SW480 (cell line): ENCODE data around the gene CDH24.

ENCODE experiments used
- DNase-seq: peaks from one replicate; pipeline ENCODE4 v3.0.0-alpha.2; 2016; ENCODE audit warnings: low spot score

The CDH24 gene

GRCh38 chr14:23043145-23043544, 14.2 kb downstream of the CDH24 start:
- DNase-seq, result no peak

GRCh38 chr14:23042162-23042965, 15.0 kb downstream of the CDH24 start, which contains the start of gene PSMB11:
TSS of gene PSMB11 (plus strand) at chr14:23042212. CDS start at chr14:23042226, 14 bp downstream.
- no peak for DNase-seq

- DNase-seq, result no peak
Observed at GRCh38 chr14:23041729-23042128, 15.6 kb downstream of the CDH24 start.

- no peak for DNase-seq
Observed at GRCh38 chr14:23040100-23040499, 17.2 kb downstream of the CDH24 start.

DNA sequence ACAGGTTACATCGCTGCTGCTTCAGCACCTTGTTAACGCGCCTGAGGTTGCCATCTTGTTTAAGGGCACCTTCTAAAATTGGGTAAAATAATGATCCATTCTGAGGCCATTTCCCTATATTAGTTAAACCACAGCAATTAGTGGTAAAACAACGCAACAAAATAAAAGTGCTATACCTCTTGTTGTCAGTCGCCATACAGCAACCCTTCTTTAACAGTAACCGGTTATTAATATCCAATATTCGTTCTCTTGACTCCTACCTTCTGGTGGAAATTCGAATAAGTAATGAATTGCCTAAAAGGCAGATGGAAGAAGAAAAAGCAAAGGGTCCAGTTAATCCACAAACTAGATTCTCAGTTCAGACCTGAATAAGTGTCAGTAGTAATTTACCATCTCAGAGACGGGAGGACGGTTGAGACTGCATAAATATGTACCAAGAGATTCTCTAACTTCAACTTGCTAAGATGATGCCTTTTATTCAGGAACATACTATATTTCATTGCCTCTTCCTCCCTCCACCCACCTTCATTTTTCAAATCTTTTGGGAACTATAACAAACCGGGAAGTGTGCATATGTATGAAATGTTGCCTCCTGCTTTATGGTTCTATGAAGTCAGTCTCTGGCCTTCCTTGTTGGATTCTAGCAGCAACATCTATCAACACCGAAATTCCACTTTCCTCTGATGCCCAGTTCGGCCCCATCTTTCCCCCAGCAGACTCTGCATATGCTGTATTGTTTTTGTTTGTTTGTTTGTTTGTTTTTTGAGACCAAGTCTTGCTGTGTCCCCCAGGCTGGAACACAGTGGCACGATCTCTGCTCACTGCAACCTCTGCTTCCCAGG, 21.8 kb downstream of the CDH24 start:
- no peak for DNase-seq

DNA sequence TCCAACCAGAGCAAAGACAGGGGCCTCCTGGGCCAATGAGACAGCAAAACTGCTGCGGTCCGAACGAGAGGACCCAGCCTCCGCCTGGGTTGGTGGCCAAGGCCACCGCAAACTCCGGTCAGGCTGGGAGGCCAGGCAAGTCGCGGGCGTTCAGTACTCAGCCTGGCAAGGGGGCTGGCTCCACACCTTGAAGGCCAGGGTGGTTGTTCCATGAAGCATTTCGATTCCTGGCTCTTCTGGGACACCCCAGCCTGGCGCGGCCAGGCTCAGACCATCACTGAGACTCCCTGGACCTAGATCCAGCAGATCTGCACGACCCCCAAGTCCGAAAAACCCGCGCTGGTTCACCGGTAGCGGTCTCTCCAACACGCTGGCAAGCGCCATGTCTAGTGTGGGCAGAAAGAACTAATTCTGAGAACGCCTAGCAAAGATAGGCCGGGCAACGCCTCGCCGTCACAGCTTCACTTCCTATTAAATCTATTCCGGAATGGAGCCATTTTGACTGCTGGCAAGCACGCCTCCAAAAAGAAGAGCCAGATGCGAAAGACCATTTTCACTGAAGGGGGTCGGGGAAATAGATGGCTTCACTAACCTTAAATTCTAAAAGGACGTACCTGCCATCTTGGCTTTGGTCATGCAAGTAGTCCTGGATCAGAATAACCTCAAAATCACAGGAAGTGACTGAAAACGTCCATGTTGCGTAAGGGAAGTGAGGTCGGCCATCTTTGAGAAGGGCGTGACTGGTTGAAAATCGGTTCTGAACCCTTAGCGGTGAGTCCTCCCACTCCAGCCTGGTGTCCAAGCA, 22.6 kb downstream of the CDH24 start, which contains the start of gene PSMB5:
Gene PSMB5, minus strand, starts transcription at position 403 of the 805 bp plus-strand sequence. Its CDS starts 19 bp downstream, at position 384.
- peak; percentile 96 for DNase-seq

DNA sequence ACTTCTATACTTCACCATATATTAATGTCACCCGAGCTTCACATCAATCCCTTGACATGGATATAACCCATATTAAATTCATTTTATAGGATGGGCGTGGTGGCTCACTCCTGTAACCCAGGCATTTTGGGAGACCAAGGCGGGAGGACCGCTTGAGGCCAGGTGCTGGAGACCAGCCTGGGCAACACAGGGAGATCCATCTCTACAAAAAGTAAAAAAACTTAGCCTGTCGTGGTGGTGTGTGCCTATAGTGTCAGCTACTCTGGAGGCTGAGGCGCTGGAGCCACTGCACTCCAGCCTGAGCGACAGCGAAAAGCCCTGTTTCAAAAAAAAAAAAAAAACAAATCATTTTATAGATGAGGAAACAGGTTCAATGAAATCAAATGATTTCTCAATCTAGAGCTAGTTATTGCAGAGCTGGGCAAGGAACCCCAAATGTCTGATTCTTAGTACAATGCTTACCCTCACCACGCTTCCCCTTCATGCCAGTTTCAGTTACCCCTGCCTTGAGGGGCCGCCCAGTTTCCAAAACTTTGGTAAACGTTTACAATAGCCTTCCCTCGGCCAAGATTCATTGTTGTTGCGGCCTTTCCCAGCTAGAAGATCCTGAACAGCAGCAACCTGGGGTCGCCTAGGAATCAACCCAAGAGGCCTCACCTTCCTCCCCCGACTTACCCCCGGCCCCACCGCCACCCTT, 23.4 kb downstream of the CDH24 start:
- no peak for DNase-seq

DNA sequence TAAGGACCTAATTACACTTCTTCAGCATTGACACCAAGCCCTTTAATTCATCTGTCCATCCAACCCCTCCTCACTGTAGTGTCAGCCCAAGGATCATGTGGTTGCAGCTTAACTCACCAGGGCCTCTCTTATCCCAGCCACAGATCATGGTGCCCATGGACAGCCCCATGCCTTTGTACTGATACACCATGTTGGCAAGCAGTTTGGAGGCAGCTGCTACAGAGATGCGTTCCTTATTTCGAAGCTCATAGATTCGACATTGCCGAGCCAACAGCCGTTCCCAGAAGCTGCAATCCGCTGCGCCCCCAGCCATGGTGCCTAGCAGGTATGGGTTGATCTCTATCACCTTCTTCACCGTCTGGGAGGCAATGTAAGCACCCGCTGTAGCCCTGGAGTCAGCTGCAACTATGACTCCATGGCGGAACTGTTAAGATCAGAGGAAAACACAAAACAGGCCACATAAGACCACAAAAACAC, 24.0 kb downstream of the CDH24 start:
- no peak for DNase-seq

DNA sequence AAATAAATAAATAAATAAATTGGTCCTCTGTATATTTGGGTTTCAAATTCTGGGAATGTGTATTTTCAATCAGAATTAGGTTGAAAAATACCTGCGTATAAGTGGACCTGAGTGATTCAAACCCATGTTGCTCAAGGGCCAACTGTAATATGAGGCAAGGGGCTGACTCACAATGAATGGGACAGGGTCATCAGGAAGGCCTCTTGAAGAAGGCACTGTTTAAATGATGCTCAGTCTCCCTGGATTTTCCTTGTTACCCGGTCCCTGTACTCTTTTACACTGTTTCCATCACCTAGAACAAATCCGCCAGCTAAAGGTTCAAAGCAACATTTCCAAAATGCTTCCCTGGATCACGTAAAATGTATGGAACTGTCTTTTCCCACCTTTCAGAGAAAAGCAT, 26.4 kb downstream of the CDH24 start:
- no peak for DNase-seq

- DNase-seq, result no peak
Observed at GRCh38 chr14:23028799-23029198, 28.5 kb downstream of the CDH24 start.

GRCh38 chr14:23025151-23025814, 32.0 kb downstream of the CDH24 start:
- DNase-seq, result peak; percentile 55

- DNase-seq, result no peak
Observed at GRCh38 chr14:23024612-23025075, 32.7 kb downstream of the CDH24 start.

- no peak for DNase-seq
Observed at GRCh38 chr14:23023795-23024152, 33.5 kb downstream of the CDH24 start.

DNA sequence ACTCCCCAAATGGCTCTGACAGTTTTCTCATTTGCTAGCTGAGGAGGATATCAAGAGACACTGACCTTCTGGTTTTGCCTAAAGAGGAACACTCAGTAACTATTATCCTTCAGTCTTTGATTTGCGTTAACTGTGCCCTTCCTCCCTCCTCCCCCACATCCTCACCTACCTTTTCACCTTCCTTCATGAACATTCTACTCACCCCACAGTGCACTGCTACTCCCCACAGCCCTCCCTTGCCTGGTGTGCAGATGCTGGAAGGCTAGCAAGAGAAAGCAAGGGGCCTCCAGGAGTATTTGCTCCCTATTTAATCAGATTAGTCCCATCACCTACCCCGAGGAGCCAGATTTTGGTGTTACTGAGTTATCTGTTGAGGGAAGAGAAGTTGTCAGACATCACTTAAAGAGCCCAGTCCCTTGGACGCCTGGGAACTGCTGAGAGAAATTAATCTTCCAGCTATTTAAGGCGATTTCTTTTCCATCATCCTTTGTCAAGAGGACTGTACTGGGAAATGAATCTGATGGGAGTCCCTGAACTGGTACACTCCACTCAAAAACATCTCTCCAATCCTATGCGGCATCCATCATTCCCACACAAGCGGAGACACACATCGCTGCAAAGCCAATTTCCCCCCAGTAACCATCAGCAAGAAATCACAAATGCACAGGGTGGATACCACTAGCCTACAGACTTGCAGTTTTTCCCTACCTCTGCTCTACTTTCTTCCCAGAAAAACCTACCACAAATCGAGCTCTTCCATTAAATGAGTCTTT, 34.1 kb downstream of the CDH24 start:
- no peak for DNase-seq

DNA sequence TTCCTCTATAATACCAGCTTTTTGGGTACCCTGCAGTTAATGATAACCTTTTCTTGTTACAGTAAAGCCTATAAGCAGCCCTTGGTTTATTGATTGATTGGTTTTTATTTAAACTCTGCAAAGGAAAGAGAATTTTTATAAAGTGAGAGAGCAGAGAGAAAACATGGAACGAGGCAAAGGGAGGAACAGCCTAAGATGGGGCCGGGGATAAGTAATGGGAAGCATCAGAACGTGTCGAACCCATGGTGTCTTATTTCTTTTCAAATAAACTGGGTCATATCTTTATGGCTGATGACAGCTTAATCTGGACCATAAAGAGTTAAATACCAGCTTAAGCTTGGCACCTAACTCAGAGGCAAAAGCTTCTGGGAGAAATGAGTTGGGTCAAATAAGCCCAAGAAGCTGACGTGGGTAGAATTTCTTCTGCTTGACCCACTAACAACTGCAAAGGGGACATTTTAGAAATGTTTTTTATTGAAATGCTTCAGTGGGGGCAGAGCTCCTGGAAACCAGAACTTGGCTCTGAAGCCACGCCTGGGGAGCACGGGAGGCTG, 35.4 kb downstream of the CDH24 start:
- DNase-seq, result no peak

DNA sequence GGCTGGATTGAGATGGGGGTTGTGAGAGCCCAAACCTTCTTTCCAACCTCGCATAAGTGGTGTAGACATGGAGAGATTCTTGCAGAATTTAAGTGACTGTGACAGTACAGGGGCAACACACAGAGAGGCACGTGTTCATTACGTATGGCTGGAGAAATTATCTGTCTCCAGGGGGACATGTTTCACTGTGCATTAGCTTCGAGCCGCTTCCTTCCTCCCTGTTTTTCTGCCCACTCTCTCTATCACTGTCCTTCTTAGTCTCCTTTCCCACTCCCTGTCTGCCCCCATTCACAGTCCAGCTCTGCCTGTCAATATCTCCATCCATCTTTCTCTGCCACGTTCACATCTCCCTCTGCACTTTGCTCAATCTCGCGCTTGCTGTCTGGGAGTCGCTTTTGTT, 35.9 kb downstream of the CDH24 start:
- DNase-seq, result no peak

DNA sequence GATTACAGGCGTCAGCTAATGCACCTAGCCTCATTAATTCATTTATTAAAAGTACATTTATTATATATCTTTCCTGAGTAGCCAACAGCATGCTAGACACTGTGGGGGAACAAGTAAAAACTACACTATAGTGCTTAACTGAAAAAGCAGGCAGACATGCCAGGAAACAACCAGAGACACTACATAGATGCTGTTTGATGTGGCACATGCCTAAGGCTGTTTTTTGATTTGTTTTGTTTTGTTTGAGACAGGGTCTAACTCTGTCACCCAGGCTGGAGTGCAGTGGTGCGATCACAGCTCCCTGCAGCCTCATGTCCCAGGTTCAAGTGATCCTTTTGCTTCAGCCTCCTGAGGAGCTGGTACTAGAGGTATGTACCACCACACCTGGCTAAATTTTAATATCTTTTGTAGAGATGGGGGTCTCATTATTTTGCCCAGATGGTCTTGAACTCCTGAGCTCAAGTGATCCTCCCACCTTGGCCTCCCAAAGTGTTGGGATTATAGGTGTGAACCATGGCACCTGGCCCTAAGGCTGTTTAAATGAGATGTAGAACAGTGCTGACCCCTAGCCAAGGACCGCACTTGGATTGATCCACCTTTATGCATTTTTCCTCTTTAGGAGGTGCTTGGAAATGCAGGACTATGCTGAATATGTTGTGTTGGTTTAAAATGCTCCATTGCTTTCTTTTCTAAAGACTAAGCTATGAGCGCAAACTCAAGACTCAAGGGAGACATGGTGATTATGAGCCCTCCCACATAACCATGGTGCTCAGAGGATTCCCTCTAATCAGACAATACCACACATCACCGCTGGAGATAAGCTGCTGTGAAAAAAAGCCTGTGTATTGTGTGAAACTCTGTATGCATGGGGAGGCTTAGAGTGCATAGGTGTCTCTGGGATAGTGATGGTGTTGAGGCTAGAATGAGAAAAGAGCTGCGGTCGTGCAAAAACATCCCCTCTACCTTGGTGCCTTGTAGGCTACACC, 36.9 kb downstream of the CDH24 start:
- no peak for DNase-seq

- DNase-seq, result no peak
Observed at GRCh38 chr14:23018107-23018506, 39.2 kb downstream of the CDH24 start.
